Caco-2 (cell line): Measurements from ENCODE around the gene NDUFA11. TPM values are rescaled to one million over a fixed set of nuclear protein-coding genes. Genes with fewer than 3 reads are reported as not detected.

Experiments
- BruUV-seq: library from RNA; stranded (reverse); fragments of 400-500 nt; replicated peaks from 2 replicates; lab custom pipeline; 2021; lab: Mats Ljungman, UMichigan
- CTCF ChIA-PET: fragments of 300-600 bp; sonication (Branson Sonifier 250); formaldehyde crosslinking; loops from one replicate; lab custom pipeline; 2022; ENCODE audit warnings: antibody characterized with exemption; lab: Charles Lee
- POLR2A ChIA-PET: fragments of 300-600 bp; sonication (Branson Sonifier 250); formaldehyde crosslinking; loops from one replicate; lab custom pipeline; 2022; ENCODE audit warnings: antibody characterized with exemption; lab: Charles Lee
- DNase-seq, 2 experiments: peaks; one replicate each; pipeline versions ENCODE4 v3.0.0 to v3.0.0-alpha.2; 2020 to 2022
- H3K27me3 ChIP-seq: replicated peaks from 2 replicates; pipeline ENCODE4 v1.6.0; 2011; ENCODE audit warnings: low read length; ENCODE audit not compliant: control insufficient read depth, insufficient read depth
- H3K36me3 ChIP-seq: 2 replicates; pipeline ENCODE4 v1.5.1; 2011; ENCODE audit warnings: low read length; ENCODE audit not compliant: control insufficient read depth, insufficient read depth
- H3K4me1 ChIP-seq: fragments of 250-450 bp; sonication (Bioruptor Pico); 2 replicates; pipeline ENCODE4 v1.5.1; 2020; ENCODE audit warnings: mild to moderate bottlenecking
- H3K4me3 ChIP-seq: 2 replicates; pipeline ENCODE4 v1.5.1; 2011; ENCODE audit warnings: low read depth, mild to moderate bottlenecking, control low read depth, low read length
- H3K9me3 ChIP-seq: fragments of 250-450 bp; sonication (Bioruptor Pico); 2 replicates; pipeline ENCODE4 v1.5.1; 2020; ENCODE audit warnings: mild to moderate bottlenecking, moderate library complexity
- H3K27ac Mint-ChIP-seq: one replicate; pipeline ENCODE4 v1.8.0; 2022; ENCODE audit warnings: mixed read lengths; ENCODE audit not compliant: unreplicated experiment
- H3K27me3 Mint-ChIP-seq: one replicate; pipeline ENCODE4 v1.8.0; 2022; ENCODE audit warnings: mixed read lengths; ENCODE audit not compliant: insufficient read depth, unreplicated experiment
- H3K36me3 Mint-ChIP-seq: one replicate; pipeline ENCODE4 v1.8.0; 2022; ENCODE audit warnings: mild to moderate bottlenecking, mixed read lengths; ENCODE audit not compliant: insufficient read depth, unreplicated experiment
- H3K4me1 Mint-ChIP-seq: one replicate; pipeline ENCODE4 v1.8.0; 2022; ENCODE audit warnings: low read depth, mixed read lengths; ENCODE audit not compliant: unreplicated experiment
- H3K4me3 Mint-ChIP-seq: one replicate; pipeline ENCODE4 v1.8.0; 2022; ENCODE audit warnings: mild to moderate bottlenecking, moderate library complexity, mixed read lengths; ENCODE audit not compliant: unreplicated experiment
- H3K9me3 Mint-ChIP-seq: one replicate; pipeline ENCODE4 v1.8.0; 2022; ENCODE audit warnings: mixed read lengths; ENCODE audit not compliant: unreplicated experiment
- intact Hi-C: fragments of 100-400 bp; cut with micrococcal nuclease; formaldehyde crosslinking; loops from one replicate; pipeline ENCODE4 v1.10.0; 2022; ENCODE audit not compliant: unreplicated experiment
- total RNA-seq: library from RNA; stranded (reverse); gene quantifications from 2 replicates; pipeline ENCODE4 v1.2.3, GENCODE V29; 2022
- TF ChIP-seq, protein P1 (sequence below), 2 experiments: fragments of 200-600 bp in 1 of 2; IDR thresholded peaks; 1 replicate in 1 of 2; 2 replicates in 1 of 2; pipeline versions ENCODE4 v1.5.1 to v1.8.0; 2011 to 2022; ENCODE audit warnings: antibody characterized with exemption in 1 of 2, control low read depth in 1 of 2, inconsistent platforms in 1 of 2, low read depth in 1 of 2, low read length in 1 of 2, mild to moderate bottlenecking in 1 of 2, moderate library complexity in 1 of 2; ENCODE audit not compliant: insufficient read depth in 1 of 2, severe bottlenecking in 1 of 2, unreplicated experiment in 1 of 2

NDUFA11 gene
- total RNA-seq, 1 experiment from 2014 or later = 272 TPM

GRCh38 chr19:5904352-5905113 is 943 bp upstream of the NDUFA11 start, which contains the start of gene VMAC:
Gene VMAC, plus strand, starts transcription at chr19:5904872. Its CDS starts 19 bp downstream, at chr19:5904891.
- POLR2A ChIA-PET = interaction anchor here (0.6 to 2.2 kb wide), 8 partner anchors 10 to 1725 kb away, joined by 3 to 27 read pairs (median 6); partner anchors contain the start of genes CATSPERD, LONP1, PET100 and SAFB
- no peaks in the 10 kb centered on the region for H3K27me3 ChIP-seq
- Mint-ChIP-seq H3K4me3 (peak within 1 kb of the TSS; percentile 82), H3K27ac (peak within 1 kb of the TSS; percentile 97), H3K36me3 (peaks cover 42% of the 10 kb centered on the region), H3K4me1 (no peaks in the 10 kb centered on the region), H3K27me3 (no peaks in the 10 kb centered on the region), H3K9me3 (no peaks in the 10 kb centered on the region)
- CTCF ChIA-PET = interaction anchor here (0.6 to 3.4 kb wide), 8 partner anchors 14 to 488 kb away, joined by 3 to 56 read pairs (median 4); partner anchors contain the start of genes GTF2F1 and NRTN
- BruUV-seq = no TSS peak
- H3K36me3 ChIP-seq = no peaks in the 10 kb centered on the region
- H3K9me3 ChIP-seq = no peaks in the 10 kb centered on the region
- H3K4me3 ChIP-seq = peak within 1 kb of the TSS; percentile 86
- no peaks in the 10 kb centered on the region; the same call in 1 of the 2 replicates for H3K4me1 ChIP-seq
- TF ChIP-seq, protein P1, sequence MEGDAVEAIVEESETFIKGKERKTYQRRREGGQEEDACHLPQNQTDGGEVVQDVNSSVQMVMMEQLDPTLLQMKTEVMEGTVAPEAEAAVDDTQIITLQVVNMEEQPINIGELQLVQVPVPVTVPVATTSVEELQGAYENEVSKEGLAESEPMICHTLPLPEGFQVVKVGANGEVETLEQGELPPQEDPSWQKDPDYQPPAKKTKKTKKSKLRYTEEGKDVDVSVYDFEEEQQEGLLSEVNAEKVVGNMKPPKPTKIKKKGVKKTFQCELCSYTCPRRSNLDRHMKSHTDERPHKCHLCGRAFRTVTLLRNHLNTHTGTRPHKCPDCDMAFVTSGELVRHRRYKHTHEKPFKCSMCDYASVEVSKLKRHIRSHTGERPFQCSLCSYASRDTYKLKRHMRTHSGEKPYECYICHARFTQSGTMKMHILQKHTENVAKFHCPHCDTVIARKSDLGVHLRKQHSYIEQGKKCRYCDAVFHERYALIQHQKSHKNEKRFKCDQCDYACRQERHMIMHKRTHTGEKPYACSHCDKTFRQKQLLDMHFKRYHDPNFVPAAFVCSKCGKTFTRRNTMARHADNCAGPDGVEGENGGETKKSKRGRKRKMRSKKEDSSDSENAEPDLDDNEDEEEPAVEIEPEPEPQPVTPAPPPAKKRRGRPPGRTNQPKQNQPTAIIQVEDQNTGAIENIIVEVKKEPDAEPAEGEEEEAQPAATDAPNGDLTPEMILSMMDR (IDR thresholded peaks at IDR 0.05; ENCODE audit: insufficient read depth in 1 of 2, low read depth in 1 of 2, low read length in 1 of 2, severe bottlenecking in 1 of 2, unreplicated experiment in 1 of 2) = no peak
- peak; percentile 99 to 100 for DNase-seq
- intact Hi-C loops = loop anchor here (1.0 to 5.0 kb wide), 2 partner anchors 77 to 100 kb away; no protein-coding TSS in a partner anchor

GRCh38 chr19:5903056-5903623 is 450 bp downstream of the NDUFA11 start:
- H3K4me3 Mint-ChIP-seq = peak overlapping the region; percentile 82
- TF ChIP-seq, protein P1 (IDR thresholded peaks at IDR 0.05; ENCODE audit: insufficient read depth in 1 of 2, low read depth in 1 of 2, low read length in 1 of 2, severe bottlenecking in 1 of 2, unreplicated experiment in 1 of 2) = no peak
- Histone ChIP-seq H3K36me3 (no peaks in the 10 kb centered on the region), H3K9me3 (no peaks in the 10 kb centered on the region), H3K4me3 (peak overlapping the region; percentile 86), H3K27me3 (no peaks in the 10 kb centered on the region), H3K4me1 (no peaks in the 10 kb centered on the region; the same call in 1 of the 2 replicates)
- CTCF ChIA-PET = interaction anchor here (1.4 to 3.4 kb wide), 3 partner anchors 65 to 99 kb away, joined by 12 to 56 read pairs (median 18); partner anchors contain the start of gene NRTN
- POLR2A ChIA-PET = interaction anchor here (1.6 to 2.2 kb wide), 3 partner anchors 12 to 99 kb away, joined by 4 to 27 read pairs (median 7); no protein-coding TSS in a partner anchor
- H3K36me3 Mint-ChIP-seq = peaks cover 42% of the 10 kb centered on the region
- H3K4me1 Mint-ChIP-seq = no peaks in the 10 kb centered on the region
- BruUV-seq = TSS peak; percentile 60
- H3K9me3 Mint-ChIP-seq = no peaks in the 10 kb centered on the region
- no peak for DNase-seq
- intact Hi-C loops = loop anchor here (5.0 kb wide), 1 partner anchor 76 kb away; no protein-coding TSS in a partner anchor
- no peaks in the 10 kb centered on the region for H3K27me3 Mint-ChIP-seq
- H3K27ac Mint-ChIP-seq = peak overlapping the region; percentile 97

DNA sequence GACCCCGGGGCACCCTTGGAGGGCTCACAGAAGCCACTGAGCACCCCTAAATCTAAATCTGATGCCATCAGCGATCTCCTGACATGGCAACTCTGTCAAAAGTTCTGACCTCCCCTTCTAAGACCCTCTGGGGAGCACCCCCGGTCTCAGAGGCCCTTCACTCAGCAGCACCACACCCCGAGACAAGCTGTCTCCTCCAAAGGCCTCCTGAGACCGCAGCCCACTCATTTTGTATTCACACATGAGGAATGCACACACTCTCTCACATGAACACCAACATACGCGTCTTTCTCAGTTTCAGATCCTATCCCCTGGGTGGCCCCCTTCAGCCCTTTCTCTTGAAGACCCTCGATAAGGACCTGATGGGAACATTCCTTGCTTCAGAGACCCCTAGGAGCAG is 2.6 kb downstream of the NDUFA11 start:
- no peak for DNase-seq
- ChIA-PET POLR2A (no interaction called here), CTCF (no interaction called here)
- no peak overlapping the region for H3K4me3 Mint-ChIP-seq
- TF ChIP-seq, protein P1 (IDR thresholded peaks at IDR 0.05; ENCODE audit: insufficient read depth in 1 of 2, low read depth in 1 of 2, low read length in 1 of 2, severe bottlenecking in 1 of 2, unreplicated experiment in 1 of 2) = no peak
- H3K27ac Mint-ChIP-seq = no peak overlapping the region
- no peaks in the 10 kb centered on the region; the same call in 1 of the 2 replicates for H3K4me1 ChIP-seq
- no peaks in the 10 kb centered on the region for H3K36me3 ChIP-seq
- intact Hi-C loops = loop anchor here (5.0 kb wide), 1 partner anchor 74 kb away; no protein-coding TSS in a partner anchor
- H3K9me3 ChIP-seq = no peaks in the 10 kb centered on the region
- no peaks in the 10 kb centered on the region for H3K9me3 Mint-ChIP-seq
- no peaks in the 10 kb centered on the region for H3K27me3 ChIP-seq
- BruUV-seq = no TSS peak
- H3K4me3 ChIP-seq = no peak overlapping the region
- H3K4me1 Mint-ChIP-seq = no peaks in the 10 kb centered on the region
- H3K36me3 Mint-ChIP-seq = peaks cover 36% of the 10 kb centered on the region
- no peaks in the 10 kb centered on the region for H3K27me3 Mint-ChIP-seq
